Endodermal cell (in vitro differentiated cells): ENCODE results near the gene FBXL12. TPM values are rescaled to one million over a fixed set of nuclear protein-coding genes. Genes with fewer than 3 reads are reported as not detected.

Source experiments
- DNase-seq: peaks from one replicate; pipeline ENCODE4 v3.0.0-alpha.2; 2017
- H3K27ac ChIP-seq: 2 replicates; pipeline ENCODE4 v1.5.1; 2013; ENCODE audit warnings: mild to moderate bottlenecking, low read depth, low read length, moderate library complexity
- H3K27me3 ChIP-seq: 2 replicates; pipeline ENCODE4 v1.6.1; 2013; ENCODE audit warnings: mild to moderate bottlenecking, low read length, moderate library complexity; ENCODE audit not compliant: insufficient read depth, control insufficient read depth, poor library complexity, severe bottlenecking
- H3K36me3 ChIP-seq: 2 replicates; pipeline ENCODE4 v1.7.0; 2013; ENCODE audit warnings: mild to moderate bottlenecking, low read length, moderate library complexity; ENCODE audit not compliant: control insufficient read depth, insufficient read depth
- H3K4me1 ChIP-seq: one replicate; pipeline ENCODE4 v1.7.0; 2013; ENCODE audit warnings: low read length; ENCODE audit not compliant: control insufficient read depth, insufficient read depth
- H3K4me3 ChIP-seq: 2 replicates; pipeline ENCODE4 v1.5.1; 2013; ENCODE audit warnings: mild to moderate bottlenecking, low read length, moderate library complexity
- H3K9ac ChIP-seq: 2 replicates; pipeline ENCODE4 v1.6.1; 2013; ENCODE audit warnings: mild to moderate bottlenecking, low read length, moderate library complexity; ENCODE audit not compliant: poor library complexity, severe bottlenecking; ENCODE audit errors: extremely low read depth
- H3K9me3 ChIP-seq: 2 replicates; pipeline ENCODE4 v1.6.1; 2013; ENCODE audit warnings: mild to moderate bottlenecking, low read length, moderate library complexity; ENCODE audit not compliant: control insufficient read depth
- H3K27ac Mint-ChIP-seq: 2 replicates; pipeline ENCODE4 v1.8.0; 2020; ENCODE audit warnings: mixed read lengths
- H3K27me3 Mint-ChIP-seq: 2 replicates; pipeline ENCODE4 v1.8.0; 2021; ENCODE audit warnings: mild to moderate bottlenecking, mixed read lengths; ENCODE audit not compliant: insufficient read depth
- H3K36me3 Mint-ChIP-seq: 2 replicates; pipeline ENCODE4 v1.8.0; 2020; ENCODE audit warnings: low read depth, mixed read lengths
- H3K4me1 Mint-ChIP-seq: 2 replicates; pipeline ENCODE4 v1.8.0; 2020; ENCODE audit warnings: mixed read lengths
- H3K4me3 Mint-ChIP-seq: 2 replicates; pipeline ENCODE4 v1.8.0; 2020; ENCODE audit warnings: mild to moderate bottlenecking, moderate library complexity, mixed read lengths
- H3K9me3 Mint-ChIP-seq: 2 replicates; pipeline ENCODE4 v1.8.0; 2020; ENCODE audit warnings: mild to moderate bottlenecking, mixed read lengths
- WGBS, 2 experiments: methylation state at CpG; one replicate each; pipeline versions ENCODE4 v1.1.5 to v1.1.7; 2013; ENCODE audit warnings: missing lambda C conversion rate in 2 of 2, mixed read lengths in 1 of 2; ENCODE audit not compliant: insufficient coverage in 1 of 2, insufficient read length in 1 of 2; 5-methylcytosine and 5-hydroxymethylcytosine counted together
- long read RNA-seq, 4 experiments: library from polyadenylated mRNA in 2 of 4; library from RNA in 1 of 4; library from capped mRNA in 1 of 4; stranded (forward) in 3 of 4; unstranded in 1 of 4; transcript quantifications; one replicate each; pipeline ENCODE4 v2.0.0, GENCODE V29; 2020 to 2021; ENCODE audit warnings: inconsistent platforms in 1 of 4
- polyA plus RNA-seq, 2 experiments: library from polyadenylated mRNA; stranded (reverse); fragments of 50-300 nt; gene quantifications; one replicate each; pipeline ENCODE4 v1.2.3, GENCODE V29; 2013
- total RNA-seq, 2 donors: library from RNA; stranded (reverse); fragmentation: NEBNext Ultra II Directional in 1 of 2; extraction: Animal tissue kit (Norgen Biotek cat#: 25700) in 1 of 2; gene quantifications; 2 replicates in 1 of 2; 3 replicates in 1 of 2; pipeline ENCODE4 v1.2.1, GENCODE V29; 2021
- TF ChIP-seq, protein P1 (sequence below): fragments of 200-600 bp; sonication (generic); conservative IDR thresholded peaks from 2 replicates; pipeline ENCODE4 v1.5.0; 2021; ENCODE audit warnings: antibody characterized with exemption, mild to moderate bottlenecking

FBXL12 gene, protein sequence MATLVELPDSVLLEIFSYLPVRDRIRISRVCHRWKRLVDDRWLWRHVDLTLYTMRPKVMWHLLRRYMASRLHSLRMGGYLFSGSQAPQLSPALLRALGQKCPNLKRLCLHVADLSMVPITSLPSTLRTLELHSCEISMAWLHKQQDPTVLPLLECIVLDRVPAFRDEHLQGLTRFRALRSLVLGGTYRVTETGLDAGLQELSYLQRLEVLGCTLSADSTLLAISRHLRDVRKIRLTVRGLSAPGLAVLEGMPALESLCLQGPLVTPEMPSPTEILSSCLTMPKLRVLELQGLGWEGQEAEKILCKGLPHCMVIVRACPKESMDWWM
- total RNA-seq, result 10 to 100 TPM; 28.3 to 28.8 TPM
- 27.8 TPM for polyA plus RNA-seq (2013, experiment 1 of 2)
- 26.3 TPM for polyA plus RNA-seq (2013, experiment 2 of 2)
- long read RNA-seq, experiment 1, partial matches to known transcripts, result 1 of 11 reads
- long read RNA-seq, experiment 1, other reads (novel, unspliced or antisense), result 4 of 11 reads
- long read RNA-seq, experiment 2, transcript FBXL12-206 (3 exons, 1,843 nt), result minor isoform, 8 of 72 reads
- long read RNA-seq, experiment 2, transcript FBXL12-212 (4 exons, 879 nt), result minor isoform, 6 of 72 reads
- long read RNA-seq, experiment 2, transcript FBXL12-201 (3 exons, 1,852 nt), result major isoform, 36 of 72 reads
- long read RNA-seq, experiment 2, transcript FBXL12-208 (4 exons, 1,920 nt), result minor isoform, 10 of 72 reads
- long read RNA-seq, experiment 2, partial matches to known transcripts, result 1 of 72 reads
- long read RNA-seq, experiment 2, other reads (novel, unspliced or antisense), result 6 of 72 reads
- long read RNA-seq, experiment 3, transcript FBXL12-206 (3 exons, 1,843 nt), result minor isoform, 22 of 180 reads
- long read RNA-seq, experiment 3, transcript FBXL12-208 (4 exons, 1,920 nt), result minor isoform, 12 of 180 reads
- long read RNA-seq, experiment 3, transcript FBXL12-201 (3 exons, 1,852 nt), result major isoform, 121 of 180 reads
- long read RNA-seq, experiment 3, transcript FBXL12-205 (2 exons, 1,736 nt), result minor isoform, 8 of 180 reads
- long read RNA-seq, experiment 3, partial matches to known transcripts, result 3 of 180 reads
- long read RNA-seq, experiment 3, other reads (novel, unspliced or antisense), result 3 of 180 reads
- long read RNA-seq, experiment 4, transcript FBXL12-201 (3 exons, 1,852 nt), result major isoform, 32 of 61 reads
- long read RNA-seq, experiment 4, transcript FBXL12-206 (3 exons, 1,843 nt), result minor isoform, 13 of 61 reads
- long read RNA-seq, experiment 4, partial matches to known transcripts, result 1 of 61 reads
- long read RNA-seq, experiment 4, other reads (novel, unspliced or antisense), result 4 of 61 reads

DNA sequence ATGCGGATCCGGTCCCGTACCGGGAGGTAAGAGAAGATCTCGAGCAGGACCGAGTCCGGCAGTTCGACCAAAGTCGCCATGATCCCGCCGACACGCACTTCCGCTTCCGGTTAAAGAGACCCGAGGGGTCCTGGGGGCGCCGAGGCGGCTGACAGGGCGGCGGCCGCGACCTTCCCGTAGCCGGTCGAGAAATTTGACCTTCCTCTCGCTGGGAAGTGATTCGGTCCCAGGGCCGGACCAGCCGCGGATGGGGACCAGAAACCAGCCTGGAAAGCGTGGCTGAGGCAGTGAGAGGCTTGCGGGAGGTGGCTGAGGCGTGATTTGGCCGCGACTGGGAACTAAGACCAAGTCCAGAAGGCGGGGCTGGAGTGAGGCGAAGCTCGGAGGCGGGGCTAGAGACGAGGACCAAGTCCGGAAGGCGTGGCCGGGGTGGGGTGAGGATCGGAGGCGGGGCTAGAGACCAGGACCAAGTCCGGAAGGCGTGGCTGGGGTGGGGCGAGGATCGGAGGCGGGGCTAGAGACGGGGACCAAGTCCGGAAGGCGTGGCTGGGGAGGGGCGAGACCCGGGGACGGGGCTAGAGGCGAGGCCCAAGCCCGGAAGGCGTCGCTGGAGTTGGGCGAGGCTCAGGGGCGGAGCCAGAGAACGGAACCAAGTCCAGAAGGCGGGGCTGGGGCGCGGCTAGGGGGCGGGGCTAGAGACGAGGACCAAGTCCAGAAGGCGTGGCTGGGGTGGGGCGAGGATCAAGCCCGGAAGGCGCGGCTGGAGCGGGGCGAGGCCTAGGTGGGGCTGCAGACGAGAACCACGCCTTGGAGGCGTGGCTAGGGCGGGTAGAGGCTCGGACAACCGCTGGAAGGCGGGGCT is at the start of gene FBXL12:
FBXL12 (minus strand) TSS at position 346 of the 862 bp plus-strand sequence; CDS start at position 80, 266 bp downstream.
- Mint-ChIP-seq H3K27me3 (no peaks in the 10 kb centered on the region), H3K9me3 (peaks cover 23% of the 10 kb centered on the region), H3K27ac (peak within 1 kb of the TSS; percentile 95), H3K36me3 (peaks cover 34% of the 10 kb centered on the region), H3K4me3 (peak within 1 kb of the TSS; percentile 86), H3K4me1 (peaks cover 7% of the 10 kb centered on the region)
- Histone ChIP-seq H3K9me3 (peaks cover 15% of the 10 kb centered on the region), H3K4me1 (no peaks in the 10 kb centered on the region), H3K36me3 (peaks cover 18% of the 10 kb centered on the region), H3K4me3 (peak within 1 kb of the TSS; percentile 86), H3K27me3 (no peaks in the 10 kb centered on the region), H3K9ac (peak within 1 kb of the TSS; percentile 54), H3K27ac (peak within 1 kb of the TSS; percentile 93)
- peak; percentile 100 for DNase-seq
- TF ChIP-seq, protein P1, sequence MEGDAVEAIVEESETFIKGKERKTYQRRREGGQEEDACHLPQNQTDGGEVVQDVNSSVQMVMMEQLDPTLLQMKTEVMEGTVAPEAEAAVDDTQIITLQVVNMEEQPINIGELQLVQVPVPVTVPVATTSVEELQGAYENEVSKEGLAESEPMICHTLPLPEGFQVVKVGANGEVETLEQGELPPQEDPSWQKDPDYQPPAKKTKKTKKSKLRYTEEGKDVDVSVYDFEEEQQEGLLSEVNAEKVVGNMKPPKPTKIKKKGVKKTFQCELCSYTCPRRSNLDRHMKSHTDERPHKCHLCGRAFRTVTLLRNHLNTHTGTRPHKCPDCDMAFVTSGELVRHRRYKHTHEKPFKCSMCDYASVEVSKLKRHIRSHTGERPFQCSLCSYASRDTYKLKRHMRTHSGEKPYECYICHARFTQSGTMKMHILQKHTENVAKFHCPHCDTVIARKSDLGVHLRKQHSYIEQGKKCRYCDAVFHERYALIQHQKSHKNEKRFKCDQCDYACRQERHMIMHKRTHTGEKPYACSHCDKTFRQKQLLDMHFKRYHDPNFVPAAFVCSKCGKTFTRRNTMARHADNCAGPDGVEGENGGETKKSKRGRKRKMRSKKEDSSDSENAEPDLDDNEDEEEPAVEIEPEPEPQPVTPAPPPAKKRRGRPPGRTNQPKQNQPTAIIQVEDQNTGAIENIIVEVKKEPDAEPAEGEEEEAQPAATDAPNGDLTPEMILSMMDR, result no peak
- WGBS, 2 experiments, result 0% methylated on average over 24 to 82 of the region's 82 CpGs

DNA sequence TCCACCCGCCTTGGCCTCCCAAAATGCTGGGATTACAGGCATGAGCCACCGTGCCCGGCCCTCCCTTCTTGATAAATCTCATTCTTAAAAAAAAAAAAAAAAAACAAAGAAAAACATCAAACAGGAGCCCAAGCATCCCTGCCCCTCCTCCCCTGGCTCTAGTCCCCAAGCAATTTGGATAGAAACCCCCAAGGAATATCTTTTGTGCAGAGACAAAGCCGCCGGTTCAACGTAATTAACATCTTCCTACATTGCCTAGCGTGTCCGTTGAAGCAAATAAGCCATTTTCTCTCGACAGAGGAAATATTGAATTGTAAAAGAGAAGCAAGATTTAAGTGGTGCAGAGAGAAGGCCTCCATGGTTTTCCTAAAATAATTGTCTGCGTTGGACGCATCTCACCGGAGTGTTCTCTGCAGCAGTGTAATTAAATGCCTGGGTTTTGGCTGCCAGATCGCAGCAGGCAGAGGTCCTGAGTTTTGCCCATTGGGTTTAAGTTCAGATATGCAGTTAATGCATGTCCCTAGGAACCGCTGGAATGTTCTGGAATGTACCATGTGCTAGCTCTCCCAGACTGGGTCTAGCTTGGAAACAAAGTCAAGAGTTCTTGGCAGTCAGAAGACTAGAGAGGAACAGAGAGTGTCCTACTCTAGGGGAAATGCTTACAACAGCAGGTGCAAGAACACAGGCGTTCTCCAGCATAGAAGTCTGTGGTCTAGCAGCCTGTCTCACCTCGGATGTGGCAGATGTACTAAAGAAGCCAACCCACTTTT is 47.0 kb upstream of the FBXL12 start:
- Histone ChIP-seq H3K9me3 (no peaks in the 10 kb centered on the region), H3K36me3 (no peaks in the 10 kb centered on the region), H3K9ac (no peak overlapping the region), H3K4me1 (no peaks in the 10 kb centered on the region), H3K27ac (no peak overlapping the region), H3K4me3 (no peak overlapping the region), H3K27me3 (no peaks in the 10 kb centered on the region)
- DNase-seq, result no peak
- H3K27me3 Mint-ChIP-seq, result no peaks in the 10 kb centered on the region
- TF ChIP-seq, protein P1, result no peak
- no peaks in the 10 kb centered on the region for H3K36me3 Mint-ChIP-seq
- no peak overlapping the region for H3K4me3 Mint-ChIP-seq
- 86% methylated on average over 10 to 16 of the region's 16 CpGs for WGBS, 2 experiments
- no peak overlapping the region for H3K27ac Mint-ChIP-seq
- H3K9me3 Mint-ChIP-seq, result no peaks in the 10 kb centered on the region
- H3K4me1 Mint-ChIP-seq, result no peaks in the 10 kb centered on the region
